PFSK-1 (cell line): ENCODE results near the gene PAIP1.

Experiments used
- FOXP2 ChIP-seq: optimal IDR thresholded peaks from 2 replicates; pipeline ENCODE3; 2011; ENCODE audit warnings: borderline replicate concordance, control low read depth, inconsistent platforms; ENCODE audit not compliant: insufficient read depth; ENCODE audit errors: extremely low read length, extremely low read depth
- POLR2AphosphoS5 ChIP-seq: IDR thresholded peaks from 2 replicates; pipeline ENCODE4 v1.6.1; 2012; ENCODE audit warnings: low read depth, mild to moderate bottlenecking, control low read depth, low read length, moderate library complexity
- REST ChIP-seq, 2 experiments: IDR thresholded peaks; 2 replicates each; pipeline versions ENCODE4 v1.6.1 to v1.8.0; 2011 to 2012; ENCODE audit warnings: low read depth in 2 of 2, low read length in 2 of 2, control low read depth in 1 of 2, inconsistent platforms in 1 of 2, mild to moderate bottlenecking in 1 of 2, moderate library complexity in 1 of 2; ENCODE audit not compliant: insufficient read depth in 1 of 2

DNA sequence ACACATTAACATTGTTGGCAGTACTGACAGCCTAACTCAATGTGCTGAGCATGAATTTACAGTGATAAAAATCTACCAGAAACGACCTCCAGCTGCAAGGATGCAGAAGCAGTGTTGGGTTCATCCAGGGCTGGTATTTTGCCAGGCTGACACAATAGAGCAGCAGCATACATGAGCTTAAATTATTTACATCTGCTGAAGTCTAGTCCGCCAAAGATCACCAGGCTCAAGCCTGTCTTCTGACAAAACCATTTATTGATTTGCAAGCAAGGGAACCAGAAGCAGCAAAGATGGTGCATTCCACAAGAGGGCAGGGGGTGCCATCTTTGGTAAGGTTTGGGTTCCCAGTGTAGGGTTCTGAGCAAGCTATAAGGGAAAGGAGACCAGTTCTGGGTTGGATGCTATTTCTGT, 33.2 kb downstream of the PAIP1 start:
- TF ChIP-seq POLR2AphosphoS5 (no peak), REST (IDR thresholded peaks at IDR 0.05; ENCODE audit: insufficient read depth in 1 of 2, low read depth in 2 of 2, low read length in 2 of 2) (no peak), FOXP2 (no peak)
